ENCODE results near the gene KIF26B. TPM values are rescaled to one million over a fixed set of nuclear protein-coding genes. Genes with fewer than 3 reads are reported as not detected.

KIF26B gene
- total RNA-seq, 4 donors from 2014 or later: 0.20 to 0.79 (median 0.41) TPM; not detected in 1

DNA sequence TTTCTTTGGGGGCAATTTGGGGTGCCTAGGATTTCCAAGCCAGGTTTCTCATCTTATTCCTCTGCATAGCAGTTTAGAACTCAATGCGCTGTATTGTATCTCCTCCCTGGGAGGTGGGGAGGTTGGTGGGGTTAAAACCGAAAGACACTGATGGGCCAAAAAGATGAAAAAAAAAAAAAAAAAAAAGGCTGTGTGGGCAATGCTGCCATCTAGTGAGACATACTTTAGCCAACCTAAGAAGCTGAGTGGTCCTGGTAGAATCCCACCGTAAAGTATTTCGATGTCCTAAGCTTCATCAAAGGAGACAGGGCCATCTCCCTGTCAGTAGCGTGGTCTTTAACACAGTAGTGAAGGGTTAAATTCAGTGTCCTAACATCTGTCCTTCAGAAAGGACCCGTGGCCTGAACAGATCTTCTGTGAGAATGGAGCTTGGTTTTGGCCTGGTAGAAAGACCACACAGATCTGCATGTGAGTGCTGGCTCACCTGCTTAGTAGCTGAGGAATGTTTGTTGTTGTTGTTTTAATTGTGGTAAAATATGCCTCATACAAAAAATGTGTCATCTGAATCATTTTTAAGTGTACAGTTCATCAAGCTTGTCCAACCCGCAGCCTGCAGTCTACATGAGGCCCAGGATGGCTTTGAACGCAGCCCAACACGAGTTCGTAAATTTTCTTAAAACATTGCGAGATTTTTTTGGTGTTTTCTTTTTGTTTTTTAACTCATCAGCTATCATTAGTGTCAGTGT is 226.2 kb downstream of the KIF26B start:
- Histone ChIP-seq H3K9me3 (no peaks in the 10 kb centered on the region), H3K4me3 (no peak overlapping the region), H3K36me3 (no peaks in the 10 kb centered on the region), H3K27ac (no peak overlapping the region), H3K4me1 (no peaks in the 10 kb centered on the region), H3K27me3 (peaks cover 4% of the 10 kb centered on the region)
- WGBS, 2 donors (ENCODE audit: low coverage in 1 of 2): 82 to 88% methylated on average over 7 to 11 of the region's 11 CpGs
- DNase-seq: no peak
- intact Hi-C loops (cut with DNase I; ENCODE audit: low total_unique reads) (no loop called here), in situ Hi-C loops (cut with MboI; ENCODE audit: low pct_ligation_motif_present in 1 of 4, low pct_unique_long_range_greater_than_20kb in 1 of 4, low sequenced_read_pairs in 3 of 4) (no loop called here)
- TF ChIP-seq POLR2A (IDR thresholded peaks at IDR 0.05) (no peak), EP300 (IDR thresholded peaks at IDR 0.05; ENCODE audit: low read depth) (no peak), POLR2AphosphoS5 (IDR thresholded peaks at IDR 0.05) (no peak)
- TF ChIP-seq, protein P1, sequence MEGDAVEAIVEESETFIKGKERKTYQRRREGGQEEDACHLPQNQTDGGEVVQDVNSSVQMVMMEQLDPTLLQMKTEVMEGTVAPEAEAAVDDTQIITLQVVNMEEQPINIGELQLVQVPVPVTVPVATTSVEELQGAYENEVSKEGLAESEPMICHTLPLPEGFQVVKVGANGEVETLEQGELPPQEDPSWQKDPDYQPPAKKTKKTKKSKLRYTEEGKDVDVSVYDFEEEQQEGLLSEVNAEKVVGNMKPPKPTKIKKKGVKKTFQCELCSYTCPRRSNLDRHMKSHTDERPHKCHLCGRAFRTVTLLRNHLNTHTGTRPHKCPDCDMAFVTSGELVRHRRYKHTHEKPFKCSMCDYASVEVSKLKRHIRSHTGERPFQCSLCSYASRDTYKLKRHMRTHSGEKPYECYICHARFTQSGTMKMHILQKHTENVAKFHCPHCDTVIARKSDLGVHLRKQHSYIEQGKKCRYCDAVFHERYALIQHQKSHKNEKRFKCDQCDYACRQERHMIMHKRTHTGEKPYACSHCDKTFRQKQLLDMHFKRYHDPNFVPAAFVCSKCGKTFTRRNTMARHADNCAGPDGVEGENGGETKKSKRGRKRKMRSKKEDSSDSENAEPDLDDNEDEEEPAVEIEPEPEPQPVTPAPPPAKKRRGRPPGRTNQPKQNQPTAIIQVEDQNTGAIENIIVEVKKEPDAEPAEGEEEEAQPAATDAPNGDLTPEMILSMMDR (IDR thresholded peaks at IDR 0.05): no peak

DNA sequence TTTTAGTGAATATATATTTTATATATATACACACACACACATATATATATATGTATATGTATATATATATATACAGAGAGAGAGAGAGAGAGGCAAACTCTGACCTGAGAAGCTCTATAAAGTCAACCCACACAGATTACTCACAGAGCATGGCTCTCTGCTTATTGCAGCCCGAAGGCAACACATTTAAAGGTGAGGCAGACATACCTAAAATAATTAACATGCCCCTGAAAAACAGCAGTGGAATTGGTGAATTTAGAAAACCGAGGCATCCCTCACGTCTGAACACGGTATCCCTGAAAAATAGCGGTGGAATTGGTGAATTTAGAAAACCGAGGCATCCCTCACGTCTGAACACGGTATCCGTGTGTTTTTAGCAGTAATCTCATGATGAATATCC is 228.2 kb downstream of the KIF26B start:
- Histone ChIP-seq H3K27me3 (peaks cover 4% of the 10 kb centered on the region), H3K27ac (no peak overlapping the region), H3K4me3 (no peak overlapping the region), H3K4me1 (no peaks in the 10 kb centered on the region), H3K36me3 (no peaks in the 10 kb centered on the region), H3K9me3 (no peaks in the 10 kb centered on the region)
- intact Hi-C loops (cut with DNase I; ENCODE audit: low total_unique reads): no loop called here
- in situ Hi-C loops (cut with MboI; ENCODE audit: low pct_ligation_motif_present in 1 of 4, low pct_unique_long_range_greater_than_20kb in 1 of 4, low sequenced_read_pairs in 3 of 4): no loop called here
- no peak for DNase-seq
- WGBS, 2 donors (ENCODE audit: low coverage in 1 of 2): 68 to 79% methylated on average over 9 of the region's 9 CpGs
- TF ChIP-seq POLR2AphosphoS5 (IDR thresholded peaks at IDR 0.05) (no peak), POLR2A (IDR thresholded peaks at IDR 0.05) (no peak), EP300 (IDR thresholded peaks at IDR 0.05; ENCODE audit: low read depth) (no peak)
- TF ChIP-seq, protein P1 (IDR thresholded peaks at IDR 0.05): no peak

DNA sequence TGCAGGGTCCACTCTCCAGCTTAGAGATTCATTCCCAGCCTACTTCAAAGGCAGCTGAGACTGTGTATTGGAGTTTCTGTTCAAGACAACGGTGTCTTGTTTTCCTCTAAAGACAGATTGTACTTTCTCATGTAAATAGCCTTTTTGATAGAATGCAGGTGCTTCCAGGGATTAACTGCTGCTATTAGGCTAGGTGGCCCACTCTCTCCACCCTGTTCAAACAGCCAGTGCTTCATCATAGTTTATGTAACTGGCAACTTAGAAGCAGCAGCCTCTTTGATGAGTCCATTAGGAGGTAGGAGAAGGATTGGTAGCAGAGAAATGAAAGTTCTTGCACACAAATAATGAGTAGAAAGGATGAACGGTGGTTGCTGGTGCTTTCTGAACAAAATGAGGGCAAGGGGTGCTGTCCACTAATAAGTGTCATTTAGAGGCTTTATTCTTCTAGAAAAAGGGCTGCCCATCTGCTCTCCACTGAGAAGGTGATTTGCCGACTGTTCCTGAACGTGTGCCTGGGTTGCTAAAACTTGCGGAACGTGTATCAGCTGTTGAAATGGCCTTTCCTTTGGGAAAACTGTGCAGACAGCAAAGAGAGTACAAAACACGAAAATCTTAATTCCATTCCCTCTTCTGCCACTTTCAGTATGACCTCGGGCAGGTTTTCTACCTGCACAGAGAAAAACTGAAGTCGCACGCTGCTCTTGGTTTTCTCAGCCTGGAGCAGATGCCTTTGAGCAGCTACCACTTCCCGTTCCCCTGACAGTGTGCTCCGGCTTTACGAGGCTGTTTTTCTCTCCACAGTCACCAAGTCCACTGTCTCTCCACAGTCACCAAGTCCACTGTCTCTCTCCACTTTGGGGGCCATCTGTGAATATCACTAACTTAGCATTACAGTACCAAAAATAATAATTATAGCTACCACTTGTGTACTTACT is 228.9 kb downstream of the KIF26B start:
- Histone ChIP-seq H3K4me1 (no peaks in the 10 kb centered on the region), H3K9me3 (no peaks in the 10 kb centered on the region), H3K36me3 (no peaks in the 10 kb centered on the region), H3K4me3 (no peak overlapping the region), H3K27ac (no peak overlapping the region), H3K27me3 (peaks cover 4% of the 10 kb centered on the region)
- intact Hi-C loops (cut with DNase I; ENCODE audit: low total_unique reads): no loop called here
- no peak for TF ChIP-seq EP300 (IDR thresholded peaks at IDR 0.05; ENCODE audit: low read depth)
- TF ChIP-seq, protein P1 (IDR thresholded peaks at IDR 0.05): no peak
- TF ChIP-seq POLR2AphosphoS5 (IDR thresholded peaks at IDR 0.05): no peak
- TF ChIP-seq POLR2A (IDR thresholded peaks at IDR 0.05): no peak
- 55 to 58% methylated on average over 10 to 13 of the region's 13 CpGs for WGBS, 2 donors (ENCODE audit: low coverage in 1 of 2)
- in situ Hi-C loops (cut with MboI; ENCODE audit: low pct_ligation_motif_present in 1 of 4, low pct_unique_long_range_greater_than_20kb in 1 of 4, low sequenced_read_pairs in 3 of 4): no loop called here
- DNase-seq: no peak

DNA sequence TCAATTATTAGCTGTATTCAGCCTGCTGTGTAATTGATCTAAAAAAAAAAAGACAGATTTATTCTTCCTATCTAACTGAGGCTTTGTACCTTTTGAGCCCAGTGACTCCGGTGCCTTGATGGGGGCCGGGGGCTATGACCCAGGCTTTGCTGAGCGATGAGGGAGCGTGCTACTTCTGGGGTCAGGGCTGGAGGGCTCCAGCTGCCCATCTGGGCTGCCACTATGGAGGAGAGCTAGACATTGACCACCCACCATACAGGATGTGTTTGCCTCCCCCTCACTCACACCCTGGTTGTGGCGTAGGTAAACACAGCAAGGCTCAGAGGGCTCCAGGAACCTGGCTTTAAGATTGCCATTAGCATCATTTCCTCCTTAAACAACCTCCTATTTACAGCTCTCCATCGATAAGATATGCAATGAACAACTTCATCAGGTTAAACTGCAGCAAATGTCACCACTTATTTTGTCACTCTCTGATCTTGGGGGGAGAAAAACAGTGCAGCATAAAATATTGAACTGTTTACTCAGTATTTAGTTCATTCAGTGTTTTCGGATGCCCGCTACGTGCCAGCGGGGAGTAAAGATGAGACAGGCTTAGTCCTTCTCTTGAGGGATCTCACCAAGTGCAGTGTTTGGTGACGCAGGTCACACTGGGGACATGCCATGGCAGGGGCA is 231.6 kb downstream of the KIF26B start:
- in situ Hi-C loops (cut with MboI; ENCODE audit: low pct_ligation_motif_present in 1 of 4, low pct_unique_long_range_greater_than_20kb in 1 of 4, low sequenced_read_pairs in 3 of 4) (no loop called here), intact Hi-C loops (cut with DNase I; ENCODE audit: low total_unique reads) (no loop called here)
- no peak overlapping the region for H3K27ac ChIP-seq
- no peaks in the 10 kb centered on the region for H3K36me3 ChIP-seq
- no peaks in the 10 kb centered on the region for H3K4me1 ChIP-seq
- peaks cover 8% of the 10 kb centered on the region for H3K27me3 ChIP-seq
- no peak for DNase-seq
- no peak overlapping the region for H3K4me3 ChIP-seq
- TF ChIP-seq POLR2A (IDR thresholded peaks at IDR 0.05): no peak
- TF ChIP-seq POLR2AphosphoS5 (IDR thresholded peaks at IDR 0.05): no peak
- TF ChIP-seq, protein P1 (IDR thresholded peaks at IDR 0.05): no peak
- no peak for TF ChIP-seq EP300 (IDR thresholded peaks at IDR 0.05; ENCODE audit: low read depth)
- WGBS, 2 donors (ENCODE audit: low coverage in 1 of 2): 74 to 90% methylated on average over 6 to 11 of the region's 11 CpGs
- no peaks in the 10 kb centered on the region for H3K9me3 ChIP-seq

Measured in transverse colon (tissue), 4 donors.